ENCODE results near the gene SH3GL2. TPM values are rescaled to one million over a fixed set of nuclear protein-coding genes. Genes with fewer than 3 reads are reported as not detected.

SH3GL2 gene
- total and polyA plus RNA-seq, 9 of the 15 experiments (the other 6 are each of a cell fraction or from before 2014, with no cell fraction given), result not detected

DNA sequence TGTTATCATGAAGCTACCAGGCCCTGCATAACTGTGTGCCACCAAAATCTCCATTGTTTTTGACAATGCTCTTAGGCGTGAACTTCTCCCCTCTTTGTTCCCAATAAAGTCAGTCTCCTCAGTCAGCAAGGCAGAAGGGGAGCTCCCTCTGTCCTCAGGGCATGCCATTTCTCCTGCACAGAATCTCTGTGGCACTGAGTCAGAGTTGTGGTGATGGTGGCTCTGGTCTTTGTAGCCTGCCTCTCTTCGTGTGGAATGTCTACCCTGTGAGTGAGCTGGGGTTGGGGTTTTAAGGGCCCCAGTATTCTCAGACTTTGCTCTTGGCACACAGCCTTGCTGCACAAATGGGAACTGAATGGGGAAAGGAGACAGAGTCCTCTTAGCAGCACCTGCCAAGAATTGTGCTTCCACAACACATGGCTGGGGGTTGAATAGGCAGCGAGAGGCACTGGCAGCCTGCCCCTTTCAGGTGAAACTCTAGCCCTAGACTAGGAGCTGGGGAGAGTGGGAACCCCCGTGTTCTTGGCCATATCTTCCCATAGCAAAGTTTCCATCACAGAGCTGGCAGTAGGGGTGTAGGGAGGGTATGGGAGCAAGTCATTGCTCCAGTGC is 146.6 kb downstream of the SH3GL2 start:
- DNase-seq (ENCODE audit: extremely low read depth in 1 of 4, low spot score in 3 of 4) (no peak), FAIRE-seq (no peak), ATAC-seq (no peak)
- no peak overlapping the region for H3K27ac ChIP-seq (ENCODE audit: extremely low read depth, low read depth, low read length)
- no peak overlapping the region for H3K9ac ChIP-seq (ENCODE audit: insufficient read depth in 1 of 2, low read depth in 2 of 2, low read length in 2 of 2)
- no peaks in the 10 kb centered on the region for H3K36me3 ChIP-seq (ENCODE audit: control insufficient read depth, insufficient read depth, low read length)
- H3K4me1 ChIP-seq (replicated peaks in 1 of 2; ENCODE audit: control insufficient read depth in 2 of 2, insufficient read depth in 2 of 2, low read length in 2 of 2), result no peaks in the 10 kb centered on the region
- ChIA-PET POLR2A (no interaction called here), CTCF (ENCODE audit: low intra/inter-chr PET ratio) (no interaction called here)
- H3K4me2 ChIP-seq (ENCODE audit: insufficient read depth, low read length), result no peak overlapping the region
- no peaks in the 10 kb centered on the region for H3K9me3 ChIP-seq (replicated peaks; ENCODE audit: control insufficient read depth, insufficient read depth, low read depth, low read length)
- in situ Hi-C loops (cut with MboI), result no loop called here
- no peaks in the 10 kb centered on the region for H3K79me2 ChIP-seq (ENCODE audit: control insufficient read depth, insufficient read depth, low read length)
- H3K4me3 ChIP-seq, result no peak overlapping the region
- BruUV-seq (replicated peaks), result no TSS peak
- no peaks in the 10 kb centered on the region for H4K20me1 ChIP-seq (replicated peaks; ENCODE audit: control insufficient read depth, insufficient read depth, low read length)
- no peaks in the 10 kb centered on the region for H3K27me3 ChIP-seq (ENCODE audit: control insufficient read depth in 2 of 2, insufficient read depth in 2 of 2, low read length in 2 of 2)
- WGBS (ENCODE audit: insufficient coverage, low coverage, missing lambda C conversion rate), result 0% methylated on average over 3 of the region's 4 CpGs
- H3K9me1 ChIP-seq (ENCODE audit: control insufficient read depth, insufficient read depth, low read length), result no peaks in the 10 kb centered on the region
- no peak overlapping the region for H2AFZ ChIP-seq (ENCODE audit: low read depth, low read length)
- intact Hi-C loops (cut with micrococcal nuclease), result no loop called here
- TF ChIP-seq RUNX1 (IDR thresholded peaks at IDR 0.05; ENCODE audit: low read depth) (no peak), SRSF9 (IDR thresholded peaks at IDR 0.05; ENCODE audit: borderline replicate concordance, low read depth, low read length) (no peak), MTA1 (IDR thresholded peaks at IDR 0.05; ENCODE audit: borderline replicate concordance) (no peak), DDX20 (tag; IDR thresholded peaks at IDR 0.05; ENCODE audit: low read depth) (no peak), ZNF764 (CRISPR knock-in tag; IDR thresholded peaks at IDR 0.05; ENCODE audit: low read depth) (no peak), PURB (CRISPR knock-in tag; IDR thresholded peaks at IDR 0.05; ENCODE audit: low read depth) (no peak), SMAD4 (CRISPR knock-in tag; conservative IDR thresholded peaks at IDR 0.05) (no peak), BDP1 (IDR thresholded peaks at IDR 0.05; ENCODE audit: insufficient read depth, insufficient read length) (no peak), EP400 (IDR thresholded peaks at IDR 0.05) (no peak), ZNF212 (CRISPR knock-in tag; IDR thresholded peaks at IDR 0.05) (no peak), GTF3C2 (IDR thresholded peaks at IDR 0.05; ENCODE audit: borderline replicate concordance, extremely low read depth, insufficient read length) (no peak), TGIF2 (CRISPR knock-in tag; IDR thresholded peaks at IDR 0.05) (no peak), ARID1B (IDR thresholded peaks at IDR 0.05) (no peak), FOS (IDR thresholded peaks at IDR 0.05; ENCODE audit: extremely low read depth, insufficient read length) (no peak)
- TF ChIP-seq, protein P1, sequence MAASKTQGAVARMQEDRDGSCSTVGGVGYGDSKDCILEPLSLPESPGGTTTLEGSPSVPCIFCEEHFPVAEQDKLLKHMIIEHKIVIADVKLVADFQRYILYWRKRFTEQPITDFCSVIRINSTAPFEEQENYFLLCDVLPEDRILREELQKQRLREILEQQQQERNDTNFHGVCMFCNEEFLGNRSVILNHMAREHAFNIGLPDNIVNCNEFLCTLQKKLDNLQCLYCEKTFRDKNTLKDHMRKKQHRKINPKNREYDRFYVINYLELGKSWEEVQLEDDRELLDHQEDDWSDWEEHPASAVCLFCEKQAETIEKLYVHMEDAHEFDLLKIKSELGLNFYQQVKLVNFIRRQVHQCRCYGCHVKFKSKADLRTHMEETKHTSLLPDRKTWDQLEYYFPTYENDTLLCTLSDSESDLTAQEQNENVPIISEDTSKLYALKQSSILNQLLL (CRISPR knock-in tag; IDR thresholded peaks at IDR 0.05; ENCODE audit: borderline replicate concordance), result no peak
- TF ChIP-seq, protein P2, sequence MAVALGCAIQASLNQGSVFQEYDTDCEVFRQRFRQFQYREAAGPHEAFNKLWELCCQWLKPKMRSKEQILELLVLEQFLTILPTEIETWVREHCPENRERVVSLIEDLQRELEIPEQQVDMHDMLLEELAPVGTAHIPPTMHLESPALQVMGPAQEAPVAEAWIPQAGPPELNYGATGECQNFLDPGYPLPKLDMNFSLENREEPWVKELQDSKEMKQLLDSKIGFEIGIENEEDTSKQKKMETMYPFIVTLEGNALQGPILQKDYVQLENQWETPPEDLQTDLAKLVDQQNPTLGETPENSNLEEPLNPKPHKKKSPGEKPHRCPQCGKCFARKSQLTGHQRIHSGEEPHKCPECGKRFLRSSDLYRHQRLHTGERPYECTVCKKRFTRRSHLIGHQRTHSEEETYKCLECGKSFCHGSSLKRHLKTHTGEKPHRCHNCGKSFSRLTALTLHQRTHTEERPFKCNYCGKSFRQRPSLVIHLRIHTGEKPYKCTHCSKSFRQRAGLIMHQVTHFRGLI (CRISPR knock-in tag; IDR thresholded peaks at IDR 0.05), result no peak
- TF ChIP-seq, protein P3, sequence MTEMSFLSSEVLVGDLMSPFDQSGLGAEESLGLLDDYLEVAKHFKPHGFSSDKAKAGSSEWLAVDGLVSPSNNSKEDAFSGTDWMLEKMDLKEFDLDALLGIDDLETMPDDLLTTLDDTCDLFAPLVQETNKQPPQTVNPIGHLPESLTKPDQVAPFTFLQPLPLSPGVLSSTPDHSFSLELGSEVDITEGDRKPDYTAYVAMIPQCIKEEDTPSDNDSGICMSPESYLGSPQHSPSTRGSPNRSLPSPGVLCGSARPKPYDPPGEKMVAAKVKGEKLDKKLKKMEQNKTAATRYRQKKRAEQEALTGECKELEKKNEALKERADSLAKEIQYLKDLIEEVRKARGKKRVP (CRISPR knock-in tag; IDR thresholded peaks at IDR 0.05), result no peak
